Measurements from ENCODE around the gene PDE1C.

Gene PDE1C

GRCh38 chr7:31788883-31789680 lies 281.1 kb downstream of the PDE1C start:
- ChIA-PET CTCF (interaction anchor here (0.6 to 0.9 kb wide), 2 partner anchors 274 to 414 kb away, joined by 3 read pairs; no protein-coding TSS in a partner anchor), POLR2A (no interaction called here)
- DNase-seq (ENCODE audit: extremely low spot score) = no peak
- TF ChIP-seq FOXM1 (IDR thresholded peaks at IDR 0.05; ENCODE audit: borderline replicate concordance) = no peak
- TF ChIP-seq ZNF384 (IDR thresholded peaks at IDR 0.05) = no peak
- no peak for TF ChIP-seq HDGF (IDR thresholded peaks at IDR 0.05; ENCODE audit: borderline replicate concordance)
- no peak for TF ChIP-seq ARNT (IDR thresholded peaks at IDR 0.05)
- no peak for TF ChIP-seq ELF4 (IDR thresholded peaks at IDR 0.05)
- no peak for TF ChIP-seq SUZ12 (IDR thresholded peaks at IDR 0.05)
- no peak for TF ChIP-seq LEF1 (IDR thresholded peaks at IDR 0.05; ENCODE audit: borderline replicate concordance)
- TF ChIP-seq SP1 (IDR thresholded peaks at IDR 0.05) = no peak
- TF ChIP-seq TARDBP (IDR thresholded peaks at IDR 0.05) = no peak
- TF ChIP-seq NFRKB (IDR thresholded peaks at IDR 0.05) = no peak
- TF ChIP-seq FOXK2 (IDR thresholded peaks at IDR 0.05) = no peak
- no peak for TF ChIP-seq PKNOX1 (IDR thresholded peaks at IDR 0.05)
- TF ChIP-seq CTBP1 (IDR thresholded peaks at IDR 0.05; ENCODE audit: borderline replicate concordance) = no peak
- no peak for TF ChIP-seq BHLHE40 (IDR thresholded peaks at IDR 0.05; ENCODE audit: borderline replicate concordance)
- TF ChIP-seq FOXA1 (IDR thresholded peaks at IDR 0.05) = no peak
- no peak for TF ChIP-seq L3MBTL2 (conservative IDR thresholded peaks at IDR 0.05)

- ChIA-PET POLR2A (no interaction called here), CTCF (interaction anchor here (0.6 to 0.9 kb wide), 2 partner anchors 274 to 415 kb away, joined by 3 read pairs; no protein-coding TSS in a partner anchor)
- TF ChIP-seq FOXK2 (IDR thresholded peaks at IDR 0.05) = no peak
- no peak for TF ChIP-seq SUZ12 (IDR thresholded peaks at IDR 0.05)
- no peak for TF ChIP-seq FOXA1 (IDR thresholded peaks at IDR 0.05)
- no peak for TF ChIP-seq LEF1 (IDR thresholded peaks at IDR 0.05; ENCODE audit: borderline replicate concordance)
- TF ChIP-seq ELF4 (IDR thresholded peaks at IDR 0.05) = no peak
- DNase-seq (ENCODE audit: extremely low spot score) = no peak
These were observed 281.8 kb downstream of the PDE1C start for GRCh38 chr7:31788445-31788844.

- TF ChIP-seq ARNT (IDR thresholded peaks at IDR 0.05) (no peak), ZNF384 (IDR thresholded peaks at IDR 0.05) (no peak), FOXK2 (IDR thresholded peaks at IDR 0.05) (no peak), BHLHE40 (IDR thresholded peaks at IDR 0.05; ENCODE audit: borderline replicate concordance) (no peak), FOXM1 (IDR thresholded peaks at IDR 0.05; ENCODE audit: borderline replicate concordance) (no peak), LEF1 (IDR thresholded peaks at IDR 0.05; ENCODE audit: borderline replicate concordance) (no peak), CTBP1 (IDR thresholded peaks at IDR 0.05; ENCODE audit: borderline replicate concordance) (no peak), TARDBP (IDR thresholded peaks at IDR 0.05) (no peak), SP1 (IDR thresholded peaks at IDR 0.05) (no peak), SUZ12 (IDR thresholded peaks at IDR 0.05) (no peak), HDGF (IDR thresholded peaks at IDR 0.05; ENCODE audit: borderline replicate concordance) (no peak), ELF4 (IDR thresholded peaks at IDR 0.05) (no peak), NFRKB (IDR thresholded peaks at IDR 0.05) (no peak), L3MBTL2 (conservative IDR thresholded peaks at IDR 0.05) (no peak), FOXA1 (IDR thresholded peaks at IDR 0.05) (no peak), PKNOX1 (IDR thresholded peaks at IDR 0.05) (no peak)
- no peak for DNase-seq (ENCODE audit: extremely low spot score)
- CTCF ChIA-PET = no interaction called here
- POLR2A ChIA-PET = no interaction called here
These were observed 283.9 kb downstream of the PDE1C start for GRCh38 chr7:31786326-31786725.

GRCh38 chr7:31785101-31785500 lies 285.1 kb downstream of the PDE1C start:
- POLR2A ChIA-PET = no interaction called here
- no peak for DNase-seq (ENCODE audit: extremely low spot score)
- no peak for TF ChIP-seq NFRKB (IDR thresholded peaks at IDR 0.05)
- TF ChIP-seq SUZ12 (IDR thresholded peaks at IDR 0.05) = no peak
- no peak for TF ChIP-seq FOXM1 (IDR thresholded peaks at IDR 0.05; ENCODE audit: borderline replicate concordance)
- no peak for TF ChIP-seq LEF1 (IDR thresholded peaks at IDR 0.05; ENCODE audit: borderline replicate concordance)
- no peak for TF ChIP-seq ELF4 (IDR thresholded peaks at IDR 0.05)
- CTCF ChIA-PET = interaction anchor here (0.7 kb wide), 1 partner anchor 1378 kb away, joined by 3 read pairs; no protein-coding TSS in a partner anchor

GRCh38 chr7:31783221-31783620 lies 287.0 kb downstream of the PDE1C start:
- TF ChIP-seq CTBP1 (IDR thresholded peaks at IDR 0.05; ENCODE audit: borderline replicate concordance) (no peak), SUZ12 (IDR thresholded peaks at IDR 0.05) (no peak), FOXA1 (IDR thresholded peaks at IDR 0.05) (no peak), FOXK2 (IDR thresholded peaks at IDR 0.05) (no peak), ARNT (IDR thresholded peaks at IDR 0.05) (no peak), ZNF384 (IDR thresholded peaks at IDR 0.05) (no peak), BHLHE40 (IDR thresholded peaks at IDR 0.05; ENCODE audit: borderline replicate concordance) (no peak), L3MBTL2 (conservative IDR thresholded peaks at IDR 0.05) (no peak), FOXM1 (IDR thresholded peaks at IDR 0.05; ENCODE audit: borderline replicate concordance) (no peak), ELF4 (IDR thresholded peaks at IDR 0.05) (no peak), HDGF (IDR thresholded peaks at IDR 0.05; ENCODE audit: borderline replicate concordance) (no peak), TARDBP (IDR thresholded peaks at IDR 0.05) (no peak), NFRKB (IDR thresholded peaks at IDR 0.05) (no peak)
- ChIA-PET CTCF (interaction anchor here (0.7 to 1.1 kb wide), 4 partner anchors 23 to 995 kb away, joined by 3 read pairs; no protein-coding TSS in a partner anchor), POLR2A (no interaction called here)
- no peak for DNase-seq (ENCODE audit: extremely low spot score)

GRCh38 chr7:31782411-31782991 lies 287.7 kb downstream of the PDE1C start:
- POLR2A ChIA-PET = no interaction called here
- peak; percentile 69 for DNase-seq (ENCODE audit: extremely low spot score)
- TF ChIP-seq ELF4 (IDR thresholded peaks at IDR 0.05) = no peak
- TF ChIP-seq PKNOX1 (IDR thresholded peaks at IDR 0.05) = no peak
- CTCF ChIA-PET = interaction anchor here (0.7 to 1.1 kb wide), 4 partner anchors 24 to 995 kb away, joined by 3 read pairs; no protein-coding TSS in a partner anchor
